NCI-H526 treated with DMSO at 0.1 percent for 48 hours (cell line): ENCODE results near the gene SRSF10.
A peak's percentile ranks its signal among the peaks of the same experiment; 100 is the strongest.
"Not testable (repeated sequence)": the region's sequence is repeated elsewhere in the genome, so short reads cannot be mapped to it uniquely, and the experiment has no call there.

ENCODE experiments used
- DNase-seq: peaks from one replicate; lab custom pipeline; 2025; lab: John Stamatoyannopoulos, UW

Gene SRSF10

GRCh38 chr1:23979881-23980727, at the start of gene SRSF10:
SRSF10 (minus strand) TSS chr1:23980327; CDS start chr1:23980255, 72 bp downstream.
- DNase-seq, result peak; percentile 97

GRCh38 chr1:24027838-24028468, 47.8 kb upstream of the SRSF10 start:
- no peak for DNase-seq

GRCh38 chr1:24022581-24023361, 42.6 kb upstream of the SRSF10 start:
- no peak for DNase-seq

- no peak for DNase-seq
Observed at GRCh38 chr1:24021403-24022266, 41.5 kb upstream of the SRSF10 start.

- no peak for DNase-seq
Observed at GRCh38 chr1:24020470-24020869, 40.3 kb upstream of the SRSF10 start.

GRCh38 chr1:24020025-24020424, 39.9 kb upstream of the SRSF10 start:
- no peak for DNase-seq

- DNase-seq, result no peak
Observed at GRCh38 chr1:24018611-24019580, 38.8 kb upstream of the SRSF10 start.

- no peak for DNase-seq
Observed at GRCh38 chr1:24015221-24016210, 35.4 kb upstream of the SRSF10 start.

GRCh38 chr1:24012878-24013277, 32.8 kb upstream of the SRSF10 start:
- not testable (repeated sequence) for DNase-seq

- DNase-seq, result no peak
Observed at GRCh38 chr1:24010650-24011049, 30.5 kb upstream of the SRSF10 start.

- DNase-seq, result no peak
Observed at GRCh38 chr1:24009406-24009805, 29.3 kb upstream of the SRSF10 start.

- not testable (repeated sequence) for DNase-seq
Observed at GRCh38 chr1:24008574-24009184, 28.6 kb upstream of the SRSF10 start.

- no peak for DNase-seq
Observed at GRCh38 chr1:24007079-24007478, 27.0 kb upstream of the SRSF10 start.

GRCh38 chr1:24005163-24005562, 25.0 kb upstream of the SRSF10 start:
- no peak for DNase-seq

GRCh38 chr1:24004132-24004531, 24.0 kb upstream of the SRSF10 start:
- no peak for DNase-seq

GRCh38 chr1:24003331-24003972, 23.3 kb upstream of the SRSF10 start:
- DNase-seq, result peak; percentile 68

GRCh38 chr1:24002695-24003094, 22.6 kb upstream of the SRSF10 start:
- DNase-seq, result no peak

- DNase-seq, result no peak
Observed at GRCh38 chr1:23999156-23999671, 19.1 kb upstream of the SRSF10 start.
